Stimulated activated CD8-positive, alpha-beta memory T cell treated with anti-CD3 and anti-CD28 coated beads, Interleukin-4, amount 100 ng/mL, for 24 hours (primary cell): ENCODE results near the gene CREM.
"Not testable (repeated sequence)": the region's sequence is repeated elsewhere in the genome, so short reads cannot be mapped to it uniquely, and the experiment has no call there.

ENCODE experiments used
- DNase-seq: peaks from one replicate; pipeline ENCODE4 v3.0.0-alpha.2; 2020; ENCODE audit warnings: low read depth

Gene CREM

DNA sequence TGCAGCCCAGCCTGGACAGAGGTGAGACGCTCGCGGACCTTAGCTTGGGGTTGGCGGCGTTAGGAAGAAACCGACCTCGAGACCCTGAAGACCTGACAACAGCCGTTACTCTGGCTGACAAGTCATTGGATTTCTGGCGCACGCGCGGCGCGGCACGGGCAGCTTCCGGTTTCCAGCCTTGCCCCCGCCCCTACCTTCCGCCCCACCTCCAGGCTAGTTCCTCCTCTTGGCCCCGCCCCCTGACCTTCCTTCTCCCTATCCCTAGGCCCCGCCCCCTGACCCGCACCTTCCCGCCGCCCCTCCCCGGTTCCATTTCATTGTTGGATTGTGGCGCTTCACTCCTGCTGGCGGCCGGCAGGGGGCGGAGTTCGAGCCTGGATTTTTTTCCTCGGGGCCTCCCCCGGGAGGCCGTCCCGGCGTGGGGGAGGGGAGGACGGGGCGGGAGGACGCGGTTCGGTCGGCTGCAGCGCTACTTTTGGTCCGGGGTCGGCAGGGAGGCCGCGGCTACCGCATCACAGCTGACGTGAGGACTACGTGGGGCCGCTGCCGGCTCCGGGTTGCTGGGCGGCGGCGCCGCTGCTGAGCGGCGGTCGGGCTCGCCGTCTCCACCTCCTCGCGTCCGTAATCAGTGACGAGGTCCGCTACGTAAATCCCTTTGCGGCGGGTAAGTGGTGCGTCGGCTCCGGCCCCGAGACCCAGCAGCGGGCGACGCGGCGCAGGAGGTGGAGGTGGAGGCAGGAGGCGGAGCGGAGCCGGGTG, at the start of gene CREM:
TSS of gene CREM (plus strand) at position 317 of the 759 bp plus-strand sequence. CDS start 10,990 bp downstream, outside the sequence.
- DNase-seq: peak; percentile 99

GRCh38 chr10:35079265-35079664, 47.4 kb upstream of the CREM start:
- no peak for DNase-seq

GRCh38 chr10:35079763-35080162, 46.9 kb upstream of the CREM start:
- no peak for DNase-seq

DNA sequence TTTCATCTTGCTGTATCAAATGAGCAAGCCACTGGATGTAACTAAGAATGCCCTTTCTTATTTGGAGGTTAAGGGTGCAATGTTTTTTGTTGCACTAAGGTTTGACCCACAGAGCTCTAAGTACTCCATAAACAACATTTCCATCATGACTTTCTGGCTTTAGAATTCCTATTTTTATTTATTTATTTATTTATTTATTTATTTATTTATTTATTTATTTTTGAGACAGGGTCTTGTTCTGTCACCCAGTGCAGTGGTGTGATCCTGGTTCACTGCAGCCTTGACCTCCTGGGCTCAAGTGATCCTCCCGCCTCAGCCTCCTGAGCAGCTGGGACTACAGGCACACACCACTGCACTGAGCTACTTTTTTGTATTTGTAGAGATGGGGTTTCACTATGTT, 46.4 kb upstream of the CREM start:
- DNase-seq: not testable (repeated sequence)

GRCh38 chr10:35083242-35083641, 43.4 kb upstream of the CREM start:
- no peak for DNase-seq

GRCh38 chr10:35089611-35090161, 37.0 kb upstream of the CREM start:
- DNase-seq: no peak

- peak; percentile 86 for DNase-seq
These were observed 36.3 kb upstream of the CREM start, which contains the start of gene CUL2 for GRCh38 chr10:35090162-35090954. TSS of gene CUL2 (minus strand) at chr10:35090341. CDS start at chr10:35071317, 19,024 bp downstream.

- no peak for DNase-seq
These were observed 34.5 kb upstream of the CREM start for GRCh38 chr10:35091994-35092790.

DNA sequence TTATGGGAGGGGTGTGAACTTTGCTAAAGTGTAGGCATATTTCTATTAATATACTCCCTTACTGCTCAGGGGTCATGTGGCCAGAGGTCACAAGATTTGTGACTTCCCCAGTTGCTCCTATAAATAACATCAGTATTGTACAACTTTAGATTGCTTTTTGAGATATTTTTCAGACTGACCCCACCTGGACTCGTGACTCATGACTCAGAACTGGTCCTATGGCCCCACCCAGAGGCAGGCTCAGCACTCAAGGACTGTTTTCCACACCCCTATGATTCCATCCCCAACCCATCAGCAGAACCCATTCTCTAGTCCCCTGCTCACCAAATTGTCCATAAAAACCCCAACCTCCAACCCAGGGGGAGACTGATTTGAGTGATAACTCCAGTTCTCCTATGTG, 33.8 kb upstream of the CREM start:
- DNase-seq: no peak

DNA sequence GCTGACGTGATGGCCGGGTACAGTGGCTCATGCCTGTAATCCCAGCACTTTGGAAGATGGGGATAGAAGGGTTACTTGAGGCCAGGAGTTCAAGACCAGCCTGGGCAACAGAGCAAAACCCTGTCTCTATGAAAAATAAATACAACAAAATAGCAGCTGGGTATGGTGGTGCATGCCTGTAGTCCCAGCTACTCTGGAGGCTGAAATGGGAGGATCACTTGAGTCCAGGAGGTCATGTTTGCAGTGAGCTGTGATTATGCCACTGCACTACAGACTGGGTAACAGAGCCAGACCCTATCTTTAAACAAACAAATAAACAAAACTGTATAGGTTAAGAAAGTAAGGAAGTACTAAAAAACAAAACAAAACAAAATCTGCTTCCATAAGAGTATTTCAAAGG, 30.3 kb upstream of the CREM start:
- no peak for DNase-seq

GRCh38 chr10:35097510-35097909, 29.1 kb upstream of the CREM start:
- DNase-seq: no peak

GRCh38 chr10:35103882-35104281, 22.8 kb upstream of the CREM start:
- DNase-seq: no peak

GRCh38 chr10:35112571-35112970, 14.1 kb upstream of the CREM start:
- no peak for DNase-seq

DNA sequence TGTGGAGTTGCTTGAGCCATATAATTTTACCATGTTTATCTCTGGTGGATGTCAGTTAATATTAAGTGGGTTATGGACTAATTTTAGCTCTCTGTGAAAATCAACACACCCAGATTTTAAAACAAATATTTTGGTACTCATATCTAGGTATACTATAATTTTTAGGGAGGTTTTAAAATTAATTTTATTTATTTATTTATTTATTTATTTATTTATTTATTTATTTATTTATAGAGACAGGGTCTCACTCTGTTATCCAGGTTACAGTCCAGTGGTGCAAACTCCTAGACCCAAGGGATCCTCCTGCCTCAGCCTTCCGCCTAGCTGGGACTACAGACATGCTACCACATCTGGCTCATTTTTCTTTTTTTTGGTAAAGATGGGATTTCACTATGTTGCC, 7.3 kb upstream of the CREM start:
- DNase-seq: no peak

DNA sequence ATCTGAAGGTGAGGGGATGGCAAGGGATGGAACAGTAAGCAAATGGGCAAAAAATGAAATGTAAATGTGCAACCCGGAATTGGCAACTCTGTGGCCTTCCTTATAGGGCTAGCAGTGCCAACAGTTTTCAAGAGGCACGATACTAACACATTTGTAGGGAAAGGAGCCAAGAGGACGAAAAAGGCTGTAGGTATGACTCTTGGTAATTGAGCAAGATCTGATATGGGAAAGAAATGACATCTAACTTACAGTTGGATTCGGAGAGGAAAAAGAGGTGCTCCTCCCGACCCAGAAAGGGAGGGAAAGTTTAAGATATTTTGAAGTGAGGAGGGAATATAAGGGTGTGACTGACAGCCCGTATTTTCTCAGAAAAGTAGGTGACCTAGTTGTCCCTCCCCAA, 2.1 kb upstream of the CREM start:
- DNase-seq: no peak

GRCh38 chr10:35126062-35126529, 550 bp upstream of the CREM start:
- DNase-seq: no peak

GRCh38 chr10:35127289-35127891, 744 bp downstream of the CREM start:
- DNase-seq: peak; percentile 41

DNA sequence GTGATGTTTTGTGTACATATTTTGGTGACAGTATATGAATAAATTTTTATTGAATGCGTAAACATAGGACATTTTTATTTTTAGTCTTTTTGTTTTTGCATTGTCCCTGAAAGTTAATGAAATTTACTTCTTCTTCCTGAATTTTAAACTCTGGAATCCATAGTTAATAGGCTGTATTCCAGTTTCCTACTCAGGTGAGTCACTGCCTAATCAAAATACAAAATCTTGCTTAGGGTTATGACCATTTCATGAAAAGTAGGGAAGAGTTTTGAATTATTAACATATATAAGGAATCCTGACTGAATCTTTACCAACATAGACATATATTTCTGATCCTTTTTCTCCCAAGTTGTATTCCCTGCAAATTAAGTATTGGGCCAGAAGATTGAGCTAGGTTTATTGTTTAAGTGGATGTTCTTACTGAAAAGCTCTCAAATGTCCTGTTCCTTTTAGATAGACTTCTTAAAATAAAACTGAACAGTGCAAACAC, 2.6 kb downstream of the CREM start:
- no peak for DNase-seq

DNA sequence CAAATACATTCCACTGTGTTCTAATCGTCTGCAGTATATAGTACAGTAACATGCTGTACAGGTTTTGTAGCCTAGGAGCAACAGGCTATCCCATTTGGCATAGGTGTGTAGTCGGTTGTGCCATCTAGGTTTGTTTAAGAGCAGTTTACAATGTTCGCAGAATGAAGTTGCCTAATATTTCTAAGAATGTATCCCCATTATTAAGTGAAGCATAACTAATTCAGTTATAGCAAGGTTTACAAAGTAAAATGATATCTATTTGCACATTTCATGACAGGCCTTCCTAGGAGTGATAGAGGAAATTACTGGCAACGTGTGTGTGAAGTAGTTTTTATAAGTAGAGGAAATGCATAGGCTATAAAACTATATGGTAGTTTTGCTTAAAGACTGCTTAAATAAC, 4.0 kb downstream of the CREM start:
- no peak for DNase-seq

GRCh38 chr10:35132727-35133126, 6.1 kb downstream of the CREM start:
- no peak for DNase-seq

DNA sequence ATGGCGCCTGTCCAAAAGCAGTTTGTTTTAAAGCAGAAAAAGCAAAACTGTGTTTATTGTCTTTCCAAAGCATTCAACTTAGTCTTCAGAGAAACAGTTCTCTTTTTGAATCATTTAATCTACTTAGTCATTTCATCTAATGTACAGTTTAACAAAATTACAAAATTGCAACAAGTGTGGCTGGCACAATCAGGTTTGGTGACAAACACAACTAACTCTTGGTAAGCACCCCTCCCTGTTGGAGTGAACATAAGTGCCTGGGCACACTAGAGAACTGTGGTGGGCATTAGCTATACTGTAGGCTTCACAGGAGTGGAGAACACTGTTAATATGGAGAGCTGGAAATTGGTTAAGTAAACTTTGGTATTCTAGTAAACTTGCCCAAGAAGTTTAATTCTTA, 6.9 kb downstream of the CREM start:
- DNase-seq: no peak
